ENCODE results near the gene HAUS3. TPM values are rescaled to one million over a fixed set of nuclear protein-coding genes. Genes with fewer than 3 reads are reported as not detected.
A peak's percentile ranks its signal among the peaks of the same experiment; 100 is the strongest.

The HAUS3 gene
- total RNA-seq, 1 experiment from 2014 or later = 11.9 TPM

DNA sequence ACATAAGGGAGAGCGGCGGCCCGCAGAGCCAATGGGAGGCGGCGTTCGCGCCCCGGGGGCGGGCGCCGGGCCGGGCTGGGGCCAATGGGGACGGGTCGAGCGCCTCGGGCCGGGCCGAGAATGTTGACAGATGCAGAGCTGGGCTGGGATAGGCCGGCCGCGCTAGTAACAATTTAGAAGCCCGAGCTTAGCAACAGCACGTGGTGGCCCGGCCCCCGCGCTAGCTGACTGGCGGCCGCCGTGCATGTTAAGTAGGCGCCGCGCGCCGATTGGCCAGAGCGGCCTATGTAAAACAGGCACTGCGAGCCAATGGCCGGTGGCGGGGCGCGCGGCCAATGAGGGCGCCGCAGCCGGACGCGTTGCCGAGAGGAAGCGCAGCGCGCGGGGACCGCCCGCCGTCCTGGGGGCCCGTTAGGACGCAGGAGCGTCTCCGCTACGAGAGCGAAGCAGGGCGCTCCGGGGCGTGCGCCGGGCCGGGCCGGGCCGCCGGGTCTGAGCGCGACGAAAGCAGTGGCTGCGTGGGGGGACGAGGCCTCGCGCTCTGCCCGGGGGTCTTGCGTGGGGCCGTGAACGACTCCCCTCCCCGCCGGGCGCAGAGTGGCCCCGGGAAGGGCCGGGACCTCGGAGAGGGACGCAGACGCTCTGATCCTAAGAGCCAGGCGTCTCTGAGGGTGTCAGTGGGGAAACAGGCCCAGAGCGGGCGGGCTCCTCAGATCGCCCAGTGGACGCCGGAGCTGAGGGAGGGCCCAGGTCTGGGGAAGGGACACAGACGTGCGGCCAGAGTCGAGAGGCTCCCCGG, 20.4 kb upstream of the HAUS3 start (continued):
- TF ChIP-seq, protein P1, sequence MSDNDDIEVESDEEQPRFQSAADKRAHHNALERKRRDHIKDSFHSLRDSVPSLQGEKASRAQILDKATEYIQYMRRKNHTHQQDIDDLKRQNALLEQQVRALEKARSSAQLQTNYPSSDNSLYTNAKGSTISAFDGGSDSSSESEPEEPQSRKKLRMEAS (CRISPR knock-in tag; IDR thresholded peaks at IDR 0.05) = peak; percentile 77; the same call in 1 of the 2 replicates
- TF ChIP-seq, protein P2, sequence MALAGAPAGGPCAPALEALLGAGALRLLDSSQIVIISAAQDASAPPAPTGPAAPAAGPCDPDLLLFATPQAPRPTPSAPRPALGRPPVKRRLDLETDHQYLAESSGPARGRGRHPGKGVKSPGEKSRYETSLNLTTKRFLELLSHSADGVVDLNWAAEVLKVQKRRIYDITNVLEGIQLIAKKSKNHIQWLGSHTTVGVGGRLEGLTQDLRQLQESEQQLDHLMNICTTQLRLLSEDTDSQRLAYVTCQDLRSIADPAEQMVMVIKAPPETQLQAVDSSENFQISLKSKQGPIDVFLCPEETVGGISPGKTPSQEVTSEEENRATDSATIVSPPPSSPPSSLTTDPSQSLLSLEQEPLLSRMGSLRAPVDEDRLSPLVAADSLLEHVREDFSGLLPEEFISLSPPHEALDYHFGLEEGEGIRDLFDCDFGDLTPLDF (CRISPR knock-in tag; IDR thresholded peaks at IDR 0.05) = no peak
- TF ChIP-seq ATF1 (CRISPR knock-in tag; IDR thresholded peaks at IDR 0.05) (no peak), MXD4 (CRISPR knock-in tag; IDR thresholded peaks at IDR 0.05; ENCODE audit: borderline replicate concordance) (no peak), ZMAT4 (CRISPR knock-in tag; IDR thresholded peaks at IDR 0.05) (no peak), ATF6 (CRISPR knock-in tag; IDR thresholded peaks at IDR 0.05) (no peak), NFYB (CRISPR knock-in tag; conservative IDR thresholded peaks at IDR 0.05; ENCODE audit: low read depth) (peak; percentile 91), TEAD1 (CRISPR knock-in tag; IDR thresholded peaks at IDR 0.05) (0 out of 2 replicates have a peak, but pooled peaks have one; percentile 71), ARID4B (CRISPR knock-in tag; IDR thresholded peaks at IDR 0.05; ENCODE audit: borderline replicate concordance) (peak; percentile 44; the same call in 1 of the 2 replicates), FOXP1 (CRISPR knock-in tag; IDR thresholded peaks at IDR 0.05; ENCODE audit: borderline replicate concordance) (no peak), FOXJ3 (CRISPR knock-in tag; IDR thresholded peaks at IDR 0.05; ENCODE audit: borderline replicate concordance) (no peak), NR2C2 (CRISPR knock-in tag; IDR thresholded peaks at IDR 0.05) (no peak), ZBTB21 (CRISPR knock-in tag; IDR thresholded peaks at IDR 0.05; ENCODE audit: borderline replicate concordance) (0 out of 2 replicates have a peak, but pooled peaks have one; percentile 24), FOXK1 (CRISPR knock-in tag; IDR thresholded peaks at IDR 0.05) (peak; percentile 68)
- TF ChIP-seq, protein P3, sequence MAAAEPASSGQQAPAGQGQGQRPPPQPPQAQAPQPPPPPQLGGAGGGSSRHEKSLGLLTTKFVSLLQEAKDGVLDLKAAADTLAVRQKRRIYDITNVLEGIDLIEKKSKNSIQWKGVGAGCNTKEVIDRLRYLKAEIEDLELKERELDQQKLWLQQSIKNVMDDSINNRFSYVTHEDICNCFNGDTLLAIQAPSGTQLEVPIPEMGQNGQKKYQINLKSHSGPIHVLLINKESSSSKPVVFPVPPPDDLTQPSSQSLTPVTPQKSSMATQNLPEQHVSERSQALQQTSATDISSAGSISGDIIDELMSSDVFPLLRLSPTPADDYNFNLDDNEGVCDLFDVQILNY (CRISPR knock-in tag; IDR thresholded peaks at IDR 0.05) = peak; percentile 80
- TF ChIP-seq, protein P4, sequence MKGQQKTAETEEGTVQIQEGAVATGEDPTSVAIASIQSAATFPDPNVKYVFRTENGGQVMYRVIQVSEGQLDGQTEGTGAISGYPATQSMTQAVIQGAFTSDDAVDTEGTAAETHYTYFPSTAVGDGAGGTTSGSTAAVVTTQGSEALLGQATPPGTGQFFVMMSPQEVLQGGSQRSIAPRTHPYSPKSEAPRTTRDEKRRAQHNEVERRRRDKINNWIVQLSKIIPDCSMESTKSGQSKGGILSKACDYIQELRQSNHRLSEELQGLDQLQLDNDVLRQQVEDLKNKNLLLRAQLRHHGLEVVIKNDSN (CRISPR knock-in tag; IDR thresholded peaks at IDR 0.05) = peak; percentile 78
- TF ChIP-seq, protein P5, sequence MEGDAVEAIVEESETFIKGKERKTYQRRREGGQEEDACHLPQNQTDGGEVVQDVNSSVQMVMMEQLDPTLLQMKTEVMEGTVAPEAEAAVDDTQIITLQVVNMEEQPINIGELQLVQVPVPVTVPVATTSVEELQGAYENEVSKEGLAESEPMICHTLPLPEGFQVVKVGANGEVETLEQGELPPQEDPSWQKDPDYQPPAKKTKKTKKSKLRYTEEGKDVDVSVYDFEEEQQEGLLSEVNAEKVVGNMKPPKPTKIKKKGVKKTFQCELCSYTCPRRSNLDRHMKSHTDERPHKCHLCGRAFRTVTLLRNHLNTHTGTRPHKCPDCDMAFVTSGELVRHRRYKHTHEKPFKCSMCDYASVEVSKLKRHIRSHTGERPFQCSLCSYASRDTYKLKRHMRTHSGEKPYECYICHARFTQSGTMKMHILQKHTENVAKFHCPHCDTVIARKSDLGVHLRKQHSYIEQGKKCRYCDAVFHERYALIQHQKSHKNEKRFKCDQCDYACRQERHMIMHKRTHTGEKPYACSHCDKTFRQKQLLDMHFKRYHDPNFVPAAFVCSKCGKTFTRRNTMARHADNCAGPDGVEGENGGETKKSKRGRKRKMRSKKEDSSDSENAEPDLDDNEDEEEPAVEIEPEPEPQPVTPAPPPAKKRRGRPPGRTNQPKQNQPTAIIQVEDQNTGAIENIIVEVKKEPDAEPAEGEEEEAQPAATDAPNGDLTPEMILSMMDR (IDR thresholded peaks at IDR 0.05) = no peak
- TF ChIP-seq, protein P6, sequence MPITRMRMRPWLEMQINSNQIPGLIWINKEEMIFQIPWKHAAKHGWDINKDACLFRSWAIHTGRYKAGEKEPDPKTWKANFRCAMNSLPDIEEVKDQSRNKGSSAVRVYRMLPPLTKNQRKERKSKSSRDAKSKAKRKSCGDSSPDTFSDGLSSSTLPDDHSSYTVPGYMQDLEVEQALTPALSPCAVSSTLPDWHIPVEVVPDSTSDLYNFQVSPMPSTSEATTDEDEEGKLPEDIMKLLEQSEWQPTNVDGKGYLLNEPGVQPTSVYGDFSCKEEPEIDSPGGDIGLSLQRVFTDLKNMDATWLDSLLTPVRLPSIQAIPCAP (CRISPR knock-in tag; IDR thresholded peaks at IDR 0.05) = 0 out of 2 replicates have a peak, but pooled peaks have one; percentile 47
- TF ChIP-seq, protein P7, sequence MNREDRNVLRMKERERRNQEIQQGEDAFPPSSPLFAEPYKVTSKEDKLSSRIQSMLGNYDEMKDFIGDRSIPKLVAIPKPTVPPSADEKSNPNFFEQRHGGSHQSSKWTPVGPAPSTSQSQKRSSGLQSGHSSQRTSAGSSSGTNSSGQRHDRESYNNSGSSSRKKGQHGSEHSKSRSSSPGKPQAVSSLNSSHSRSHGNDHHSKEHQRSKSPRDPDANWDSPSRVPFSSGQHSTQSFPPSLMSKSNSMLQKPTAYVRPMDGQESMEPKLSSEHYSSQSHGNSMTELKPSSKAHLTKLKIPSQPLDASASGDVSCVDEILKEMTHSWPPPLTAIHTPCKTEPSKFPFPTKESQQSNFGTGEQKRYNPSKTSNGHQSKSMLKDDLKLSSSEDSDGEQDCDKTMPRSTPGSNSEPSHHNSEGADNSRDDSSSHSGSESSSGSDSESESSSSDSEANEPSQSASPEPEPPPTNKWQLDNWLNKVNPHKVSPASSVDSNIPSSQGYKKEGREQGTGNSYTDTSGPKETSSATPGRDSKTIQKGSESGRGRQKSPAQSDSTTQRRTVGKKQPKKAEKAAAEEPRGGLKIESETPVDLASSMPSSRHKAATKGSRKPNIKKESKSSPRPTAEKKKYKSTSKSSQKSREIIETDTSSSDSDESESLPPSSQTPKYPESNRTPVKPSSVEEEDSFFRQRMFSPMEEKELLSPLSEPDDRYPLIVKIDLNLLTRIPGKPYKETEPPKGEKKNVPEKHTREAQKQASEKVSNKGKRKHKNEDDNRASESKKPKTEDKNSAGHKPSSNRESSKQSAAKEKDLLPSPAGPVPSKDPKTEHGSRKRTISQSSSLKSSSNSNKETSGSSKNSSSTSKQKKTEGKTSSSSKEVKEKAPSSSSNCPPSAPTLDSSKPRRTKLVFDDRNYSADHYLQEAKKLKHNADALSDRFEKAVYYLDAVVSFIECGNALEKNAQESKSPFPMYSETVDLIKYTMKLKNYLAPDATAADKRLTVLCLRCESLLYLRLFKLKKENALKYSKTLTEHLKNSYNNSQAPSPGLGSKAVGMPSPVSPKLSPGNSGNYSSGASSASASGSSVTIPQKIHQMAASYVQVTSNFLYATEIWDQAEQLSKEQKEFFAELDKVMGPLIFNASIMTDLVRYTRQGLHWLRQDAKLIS (CRISPR knock-in tag; IDR thresholded peaks at IDR 0.05; ENCODE audit: borderline replicate concordance) = no peak

All from WTC11 (cell line).